HG03460 (cell line): ENCODE data around the gene PSAP.
"Not testable (repeated sequence)": the region's sequence is repeated elsewhere in the genome, so short reads cannot be mapped to it uniquely, and the experiment has no call there.

Experiments
- ATAC-seq: cut with Tn5 transposase; IDR thresholded peaks from one replicate; pipeline ENCODE4 v1.9.1; 2021; ENCODE audit not compliant: unreplicated experiment

The PSAP gene

GRCh38 chr10:71850743-71851464, at the start of gene PSAP:
TSS of gene PSAP (minus strand) at chr10:71851251. CDS start at chr10:71851221, 30 bp downstream.
- ATAC-seq: peak; percentile 91

GRCh38 chr10:71900441-71901180, 49.6 kb upstream of the PSAP start:
- no peak for ATAC-seq

GRCh38 chr10:71899665-71900412, 48.8 kb upstream of the PSAP start:
- no peak for ATAC-seq

GRCh38 chr10:71898346-71898745, 47.3 kb upstream of the PSAP start:
- ATAC-seq: not testable (repeated sequence)

- no peak for ATAC-seq
Measured at GRCh38 chr10:71893920-71894319, 42.9 kb upstream of the PSAP start.

GRCh38 chr10:71893258-71893815, 42.3 kb upstream of the PSAP start:
- no peak for ATAC-seq

- no peak for ATAC-seq
Measured at GRCh38 chr10:71891437-71891836, 40.4 kb upstream of the PSAP start.

GRCh38 chr10:71889388-71889987, 38.4 kb upstream of the PSAP start:
- ATAC-seq: no peak

- ATAC-seq: peak; percentile 88
Measured at GRCh38 chr10:71888623-71889387, 37.8 kb upstream of the PSAP start.

- ATAC-seq: no peak
Measured at GRCh38 chr10:71888248-71888622, 37.2 kb upstream of the PSAP start.

GRCh38 chr10:71887743-71888142, 36.7 kb upstream of the PSAP start:
- ATAC-seq: no peak

- ATAC-seq: no peak
Measured at GRCh38 chr10:71882813-71883659, 32.0 kb upstream of the PSAP start.

GRCh38 chr10:71881647-71882355, 30.8 kb upstream of the PSAP start:
- ATAC-seq: no peak

GRCh38 chr10:71881307-71881624, 30.2 kb upstream of the PSAP start:
- not testable (repeated sequence) for ATAC-seq

- ATAC-seq: no peak
Measured at GRCh38 chr10:71880425-71881306, 29.6 kb upstream of the PSAP start.

- no peak for ATAC-seq
Measured at GRCh38 chr10:71878327-71879034, 27.4 kb upstream of the PSAP start.

GRCh38 chr10:71877821-71878220, 26.8 kb upstream of the PSAP start:
- no peak for ATAC-seq
